ENCODE measurements around the gene PTBP1. TPM values are rescaled to one million over a fixed set of nuclear protein-coding genes. Genes with fewer than 3 reads are reported as not detected.

Gene PTBP1
- total RNA-seq, 1 experiment from 2014 or later = 510 TPM

- Histone ChIP-seq H3K27me3 (replicated peaks; ENCODE audit: control insufficient read depth, insufficient read depth, low read length) (no peaks in the 10 kb centered on the region), H3K4me3 (ENCODE audit: low read depth, low read length) (no peak overlapping the region), H3K4me1 (0 out of 2 replicates have a peak, but pooled peaks cover 4% of the 10 kb centered on the region), H3K9me3 (no peaks in the 10 kb centered on the region), H3K36me3 (ENCODE audit: control insufficient read depth, insufficient read depth, low read length) (no peaks in the 10 kb centered on the region)
- no peak for DNase-seq
- Mint-ChIP-seq H3K36me3 (ENCODE audit: insufficient read depth, unreplicated experiment) (peaks cover 7% of the 10 kb centered on the region), H3K27me3 (ENCODE audit: insufficient read depth, unreplicated experiment) (no peaks in the 10 kb centered on the region), H3K27ac (ENCODE audit: unreplicated experiment) (no peak overlapping the region), H3K4me1 (ENCODE audit: low read depth, unreplicated experiment) (no peaks in the 10 kb centered on the region), H3K9me3 (ENCODE audit: unreplicated experiment) (no peaks in the 10 kb centered on the region), H3K4me3 (ENCODE audit: unreplicated experiment) (no peak overlapping the region)
- ChIA-PET CTCF (no interaction called here), POLR2A (no interaction called here)
- no peak for TF ChIP-seq CTCF (IDR thresholded peaks at IDR 0.05; ENCODE audit: insufficient read depth in 1 of 2, low read depth in 1 of 2, low read length in 1 of 2, severe bottlenecking in 1 of 2, unreplicated experiment in 1 of 2)
- intact Hi-C loops (cut with micrococcal nuclease; ENCODE audit: unreplicated experiment) = no loop called here
- BruUV-seq (replicated peaks) = no TSS peak
Measured at GRCh38 chr19:855142-855541, 57.9 kb downstream of the PTBP1 start.

GRCh38 chr19:855566-856120, 58.4 kb downstream of the PTBP1 start:
- CTCF ChIA-PET = no interaction called here
- intact Hi-C loops (cut with micrococcal nuclease; ENCODE audit: unreplicated experiment) = loop anchor here (2.0 kb wide), 1 partner anchor 145 kb away; the partner anchor contains the start of gene GRIN3B
- POLR2A ChIA-PET = no interaction called here
- no TSS peak for BruUV-seq (replicated peaks)
- Histone ChIP-seq H3K4me1 (0 out of 2 replicates have a peak, but pooled peaks cover 4% of the 10 kb centered on the region), H3K36me3 (ENCODE audit: control insufficient read depth, insufficient read depth, low read length) (no peaks in the 10 kb centered on the region), H3K9me3 (no peaks in the 10 kb centered on the region), H3K4me3 (ENCODE audit: low read depth, low read length) (no peak overlapping the region), H3K27me3 (replicated peaks; ENCODE audit: control insufficient read depth, insufficient read depth, low read length) (no peaks in the 10 kb centered on the region)
- Mint-ChIP-seq H3K4me3 (ENCODE audit: unreplicated experiment) (no peak overlapping the region), H3K27ac (ENCODE audit: unreplicated experiment) (no peak overlapping the region), H3K36me3 (ENCODE audit: insufficient read depth, unreplicated experiment) (peaks cover 12% of the 10 kb centered on the region), H3K27me3 (ENCODE audit: insufficient read depth, unreplicated experiment) (no peaks in the 10 kb centered on the region), H3K9me3 (ENCODE audit: unreplicated experiment) (no peaks in the 10 kb centered on the region), H3K4me1 (ENCODE audit: low read depth, unreplicated experiment) (no peaks in the 10 kb centered on the region)
- no peak for TF ChIP-seq CTCF (IDR thresholded peaks at IDR 0.05; ENCODE audit: insufficient read depth in 1 of 2, low read depth in 1 of 2, low read length in 1 of 2, severe bottlenecking in 1 of 2, unreplicated experiment in 1 of 2)
- DNase-seq = no peak

- 0 out of 2 replicates have a peak, but pooled peaks cover 4% of the 10 kb centered on the region for H3K4me1 ChIP-seq
- CTCF ChIA-PET = interaction anchor here (0.5 to 0.7 kb wide), 2 partner anchors 10 to 125 kb away, joined by 3 to 4 read pairs; no protein-coding TSS in a partner anchor
- Mint-ChIP-seq H3K4me3 (ENCODE audit: unreplicated experiment) (no peak overlapping the region), H3K36me3 (ENCODE audit: insufficient read depth, unreplicated experiment) (peaks cover 29% of the 10 kb centered on the region), H3K27ac (ENCODE audit: unreplicated experiment) (no peak overlapping the region), H3K9me3 (ENCODE audit: unreplicated experiment) (no peaks in the 10 kb centered on the region), H3K4me1 (ENCODE audit: low read depth, unreplicated experiment) (no peaks in the 10 kb centered on the region), H3K27me3 (ENCODE audit: insufficient read depth, unreplicated experiment) (no peaks in the 10 kb centered on the region)
- TF ChIP-seq CTCF (IDR thresholded peaks at IDR 0.05; ENCODE audit: insufficient read depth in 1 of 2, low read depth in 1 of 2, low read length in 1 of 2, severe bottlenecking in 1 of 2, unreplicated experiment in 1 of 2) = no peak
- POLR2A ChIA-PET = no interaction called here
- DNase-seq = no peak
- BruUV-seq (replicated peaks) = no TSS peak
- H3K4me3 ChIP-seq (ENCODE audit: low read depth, low read length) = no peak overlapping the region
- no peaks in the 10 kb centered on the region for H3K27me3 ChIP-seq (replicated peaks; ENCODE audit: control insufficient read depth, insufficient read depth, low read length)
- no peaks in the 10 kb centered on the region for H3K36me3 ChIP-seq (ENCODE audit: control insufficient read depth, insufficient read depth, low read length)
- intact Hi-C loops (cut with micrococcal nuclease; ENCODE audit: unreplicated experiment) = no loop called here
- H3K9me3 ChIP-seq = no peaks in the 10 kb centered on the region
Measured at GRCh38 chr19:858284-858683, 61.0 kb downstream of the PTBP1 start.
